Cardiac fibroblast (primary cell): Measurements from ENCODE around the gene SPR.

Experiments used
- DNase-seq, 2 donors: peaks; one replicate each; pipeline versions ENCODE4 v3.0.0 to v3.0.0-alpha.2; 2010; ENCODE audit warnings: low read depth in 2 of 2
- H3K4me3 ChIP-seq, 2 donors: replicated peaks in 1 of 2; 1 replicate in 1 of 2; 2 replicates in 1 of 2; pipeline ENCODE4 v1.5.1; 2011; ENCODE audit warnings: low read depth in 2 of 2, low read length in 2 of 2, mild to moderate bottlenecking in 2 of 2, moderate library complexity in 1 of 2
- CTCF ChIP-seq: IDR thresholded peaks from one replicate; pipeline ENCODE4 v1.5.1; 2011; ENCODE audit warnings: low read depth, mild to moderate bottlenecking, low read length, inconsistent platforms

Gene SPR

GRCh38 chr2:72919414-72920317 is 32.5 kb downstream of the SPR start:
- no peak for TF ChIP-seq CTCF
- DNase-seq = no peak
- peak overlapping the region in 1 of 2 donors; percentile 21 for H3K4me3 ChIP-seq

GRCh38 chr2:72920318-72921087 is 33.3 kb downstream of the SPR start:
- DNase-seq = peak; percentile 35 to 43
- TF ChIP-seq CTCF = no peak
- peak overlapping the region in 1 of 2 donors; percentile 21 for H3K4me3 ChIP-seq

GRCh38 chr2:72921088-72921851 is 34.1 kb downstream of the SPR start:
- no peak for TF ChIP-seq CTCF
- DNase-seq = no peak
- H3K4me3 ChIP-seq = no peak overlapping the region

- DNase-seq = no peak
- TF ChIP-seq CTCF = no peak
- no peak overlapping the region for H3K4me3 ChIP-seq
Measured at GRCh38 chr2:72921853-72922252, 34.6 kb downstream of the SPR start.

- no peak for DNase-seq
- no peak for TF ChIP-seq CTCF
- H3K4me3 ChIP-seq = no peak overlapping the region
Measured at GRCh38 chr2:72923833-72924352, 36.7 kb downstream of the SPR start.
